Neural progenitor cell (in vitro differentiated cells): Measurements from ENCODE around the gene MPRIP. TPM values are rescaled to one million over a fixed set of nuclear protein-coding genes. Genes with fewer than 3 reads are reported as not detected.

Experiments used
- DNase-seq: peaks from one replicate; pipeline ENCODE4 v3.0.0-alpha.2; 2016; ENCODE audit warnings: low spot score
- H2AFZ ChIP-seq: fragments of 200-600 bp; sonication (generic); replicated peaks from 2 replicates; pipeline ENCODE4 v1.6.1; 2016; ENCODE audit warnings: antibody characterized with exemption
- H3F3A ChIP-seq: fragments of 200-600 bp; sonication (generic); 2 replicates; pipeline ENCODE4 v1.6.1; 2016; ENCODE audit warnings: antibody characterized with exemption, low read depth
- H3K27ac ChIP-seq: fragments of 200-600 bp; sonication (generic); 2 replicates; pipeline ENCODE4 v1.5.1; 2016; ENCODE audit warnings: mild to moderate bottlenecking
- H3K27me3 ChIP-seq: fragments of 200-600 bp; sonication (generic); 2 replicates; pipeline ENCODE4 v1.6.1; 2016; ENCODE audit warnings: mild to moderate bottlenecking, moderate library complexity
- H3K36me3 ChIP-seq: fragments of 200-600 bp; sonication (generic); 2 replicates; pipeline ENCODE4 v1.5.1; 2016
- H3K4me1 ChIP-seq: fragments of 200-600 bp; sonication (generic); 2 replicates; pipeline ENCODE4 v1.6.1; 2016; ENCODE audit warnings: mixed run types
- H3K4me2 ChIP-seq: fragments of 200-600 bp; sonication (generic); 2 replicates; pipeline ENCODE4 v1.6.1; 2016
- H3K4me3 ChIP-seq: fragments of 200-600 bp; sonication (generic); 2 replicates; pipeline ENCODE4 v1.5.1; 2016
- H3K79me2 ChIP-seq: fragments of 200-600 bp; sonication (generic); 2 replicates; pipeline ENCODE4 v1.6.1; 2016; ENCODE audit warnings: low read depth
- H3K9ac ChIP-seq: fragments of 200-600 bp; sonication (generic); 2 replicates; pipeline ENCODE4 v1.6.1; 2016
- H3K9me3 ChIP-seq: fragments of 200-600 bp; sonication (generic); 2 replicates; pipeline ENCODE4 v1.5.1; 2016; ENCODE audit warnings: low read depth
- H4K20me1 ChIP-seq: fragments of 200-600 bp; sonication (generic); 2 replicates; pipeline ENCODE4 v1.6.1; 2016; ENCODE audit warnings: low read depth
- H3K27ac Mint-ChIP-seq: 3 replicates; pipeline ENCODE4 v1.8.0; 2021; ENCODE audit warnings: mixed read lengths
- H3K27me3 Mint-ChIP-seq: 2 replicates; pipeline ENCODE4 v1.8.0; 2022; ENCODE audit warnings: low read depth, mild to moderate bottlenecking, inconsistent platforms, moderate library complexity, mixed read lengths; ENCODE audit not compliant: insufficient read depth
- H3K36me3 Mint-ChIP-seq: 3 replicates; pipeline ENCODE4 v1.8.0; 2021; ENCODE audit warnings: mixed read lengths
- H3K4me1 Mint-ChIP-seq: 3 replicates; pipeline ENCODE4 v1.8.0; 2021; ENCODE audit warnings: mixed read lengths
- H3K4me3 Mint-ChIP-seq: 3 replicates; pipeline ENCODE4 v1.8.0; 2021; ENCODE audit warnings: mild to moderate bottlenecking, moderate library complexity, mixed read lengths
- H3K9me3 Mint-ChIP-seq: 3 replicates; pipeline ENCODE4 v1.8.0; 2020; ENCODE audit warnings: mixed read lengths
- CTCF ChIP-seq: fragments of 200-600 bp; sonication (generic); IDR thresholded peaks from 2 replicates; pipeline ENCODE4 v1.5.1; 2017; ENCODE audit warnings: antibody characterized with exemption, mild to moderate bottlenecking
- EZH2 ChIP-seq: fragments of 200-600 bp; sonication (generic); IDR thresholded peaks from 2 replicates; pipeline ENCODE4 v1.6.1; 2017; ENCODE audit warnings: antibody characterized with exemption, mild to moderate bottlenecking, moderate library complexity
- EZH2phosphoT487 ChIP-seq: fragments of 200-600 bp; sonication (generic); IDR thresholded peaks from 2 replicates; pipeline ENCODE4 v1.6.1; 2017; ENCODE audit warnings: antibody characterized with exemption
- total RNA-seq: library from RNA; depleted of rRNA; stranded (reverse); fragments of >200 nt; gene quantifications from 2 replicates; pipeline ENCODE4 v1.2.3, GENCODE V29; 2015; ENCODE audit warnings: low replicate concordance

Gene MPRIP
- total RNA-seq, 1 donor from 2014 or later = 42.1 TPM

DNA sequence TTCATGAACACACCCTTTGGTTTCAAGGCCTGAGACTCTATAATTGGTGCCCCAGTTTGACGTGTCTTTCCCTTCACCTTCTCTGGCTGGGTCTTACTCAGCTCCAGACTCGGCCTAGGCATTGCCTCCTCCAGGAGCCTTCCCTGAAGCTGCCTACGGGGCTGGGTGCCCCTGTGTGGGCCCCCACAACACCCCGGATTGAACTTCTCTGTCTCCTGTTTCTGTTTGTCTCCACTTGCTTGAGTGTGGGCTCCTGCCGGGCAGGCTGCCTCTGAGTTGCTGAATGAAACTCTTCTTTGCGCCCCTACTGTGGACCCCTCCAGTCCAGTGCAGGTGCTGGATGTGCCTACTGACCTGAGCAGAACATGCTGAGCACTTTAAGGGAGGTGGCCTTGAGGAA lies 2.3 kb upstream of the MPRIP start:
- DNase-seq = no peak
- Histone ChIP-seq H3K79me2 (peaks cover 22% of the 10 kb centered on the region), H3K4me3 (no peak overlapping the region), H3K27me3 (peaks cover 10% of the 10 kb centered on the region), H2AFZ (no peak overlapping the region), H3K4me1 (peaks cover 19% of the 10 kb centered on the region), H3K4me2 (no peak overlapping the region), H4K20me1 (peaks cover 22% of the 10 kb centered on the region), H3K27ac (no peak overlapping the region), H3K9ac (no peak overlapping the region), H3K36me3 (no peaks in the 10 kb centered on the region), H3K9me3 (no peaks in the 10 kb centered on the region), H3F3A (peaks cover 22% of the 10 kb centered on the region)
- H3K27me3 Mint-ChIP-seq = peaks cover 18% of the 10 kb centered on the region
- no peak overlapping the region for H3K27ac Mint-ChIP-seq
- TF ChIP-seq EZH2 = no peak
- TF ChIP-seq EZH2phosphoT487 = no peak
- no peak overlapping the region for H3K4me3 Mint-ChIP-seq
- H3K4me1 Mint-ChIP-seq = peaks cover 41% of the 10 kb centered on the region
- H3K9me3 Mint-ChIP-seq = no peaks in the 10 kb centered on the region
- H3K36me3 Mint-ChIP-seq = no peaks in the 10 kb centered on the region

- no peak overlapping the region for H2AFZ ChIP-seq
- Mint-ChIP-seq H3K27ac (no peak overlapping the region), H3K9me3 (peaks cover 4% of the 10 kb centered on the region), H3K36me3 (peaks cover 1% of the 10 kb centered on the region), H3K27me3 (peaks cover 13% of the 10 kb centered on the region), H3K4me3 (peak overlapping the region; percentile 76), H3K4me1 (peaks cover 49% of the 10 kb centered on the region)
- no peaks in the 10 kb centered on the region for H3K9me3 ChIP-seq
- no peak overlapping the region for H3K9ac ChIP-seq
- H3K4me3 ChIP-seq = peak overlapping the region; percentile 55
- TF ChIP-seq CTCF (no peak), EZH2 (no peak), EZH2phosphoT487 (no peak)
- H3K79me2 ChIP-seq = peaks cover 34% of the 10 kb centered on the region
- no peaks in the 10 kb centered on the region for H3K36me3 ChIP-seq
- no peak overlapping the region for H3K27ac ChIP-seq
- peaks cover 29% of the 10 kb centered on the region for H4K20me1 ChIP-seq
- peaks cover 24% of the 10 kb centered on the region for H3K4me1 ChIP-seq
- DNase-seq = no peak
- peaks cover 10% of the 10 kb centered on the region for H3K27me3 ChIP-seq
- peak overlapping the region; percentile 81 for H3K4me2 ChIP-seq
- H3F3A ChIP-seq = peaks cover 22% of the 10 kb centered on the region
Measured at GRCh38 chr17:17041018-17041521, 1.2 kb upstream of the MPRIP start.

GRCh38 chr17:17041571-17042383 lies 480 bp upstream of the MPRIP start:
- peak overlapping the region; percentile 81 for H3K4me2 ChIP-seq
- peaks cover 13% of the 10 kb centered on the region for H3K27me3 Mint-ChIP-seq
- H3K36me3 Mint-ChIP-seq = peaks cover 8% of the 10 kb centered on the region
- no peaks in the 10 kb centered on the region for H3K9me3 ChIP-seq
- H3K9ac ChIP-seq = no peak overlapping the region
- peak overlapping the region; percentile 81 for H2AFZ ChIP-seq
- TF ChIP-seq EZH2phosphoT487 (no peak), EZH2 (no peak), CTCF (no peak)
- H3K4me3 Mint-ChIP-seq = peak overlapping the region; percentile 76
- peak overlapping the region; percentile 55 for H3K4me3 ChIP-seq
- peaks cover 10% of the 10 kb centered on the region for H3K9me3 Mint-ChIP-seq
- peaks cover 24% of the 10 kb centered on the region for H3K4me1 ChIP-seq
- H3K36me3 ChIP-seq = no peaks in the 10 kb centered on the region
- DNase-seq = peak; percentile 99
- H3K4me1 Mint-ChIP-seq = peaks cover 50% of the 10 kb centered on the region
- H4K20me1 ChIP-seq = peaks cover 29% of the 10 kb centered on the region
- no peak overlapping the region for H3K27ac Mint-ChIP-seq
- H3F3A ChIP-seq = peaks cover 22% of the 10 kb centered on the region
- peaks cover 10% of the 10 kb centered on the region for H3K27me3 ChIP-seq
- H3K27ac ChIP-seq = no peak overlapping the region
- H3K79me2 ChIP-seq = peaks cover 41% of the 10 kb centered on the region
